ENCODE measurements around the gene ACYP2.
"Not testable (repeated sequence)": the region's sequence is repeated elsewhere in the genome, so short reads cannot be mapped to it uniquely, and the experiment has no call there.

The ACYP2 gene

GRCh38 chr2:54092940-54093339, 22.5 kb upstream of the ACYP2 start:
- Histone ChIP-seq H3K27me3 (no peaks in the 10 kb centered on the region), H3K36me3 (no peaks in the 10 kb centered on the region), H3K4me3 (ENCODE audit: low read depth, low read length) (no peak overlapping the region), H3K9me3 (no peaks in the 10 kb centered on the region), H3K4me1 (no peaks in the 10 kb centered on the region)
- DNase-seq, result no peak
- TF ChIP-seq CTCF (IDR thresholded peaks at IDR 0.05; ENCODE audit: low read depth, low read length), result no peak

GRCh38 chr2:54095406-54095805, 20.0 kb upstream of the ACYP2 start:
- not testable (repeated sequence) for H3K27me3 ChIP-seq; H3K9me3 ChIP-seq; H3K36me3 ChIP-seq; H3K4me3 ChIP-seq (ENCODE audit: low read depth, low read length); DNase-seq; H3K4me1 ChIP-seq

- not testable (repeated sequence) for H3K4me1 ChIP-seq; H3K4me3 ChIP-seq (ENCODE audit: low read depth, low read length); H3K9me3 ChIP-seq; H3K27me3 ChIP-seq; DNase-seq; H3K36me3 ChIP-seq
Measured at GRCh38 chr2:54096141-54096540, 19.3 kb upstream of the ACYP2 start.

- no peak for TF ChIP-seq CTCF (IDR thresholded peaks at IDR 0.05; ENCODE audit: low read depth, low read length)
- H3K4me3 ChIP-seq (ENCODE audit: low read depth, low read length), result no peak overlapping the region
- H3K4me1 ChIP-seq, result no peaks in the 10 kb centered on the region
- no peaks in the 10 kb centered on the region for H3K9me3 ChIP-seq
- DNase-seq, result no peak
- H3K27me3 ChIP-seq, result no peaks in the 10 kb centered on the region
- no peaks in the 10 kb centered on the region for H3K36me3 ChIP-seq
Measured at GRCh38 chr2:54097124-54097523, 18.3 kb upstream of the ACYP2 start.

- no peaks in the 10 kb centered on the region for H3K27me3 ChIP-seq
- H3K36me3 ChIP-seq, result no peaks in the 10 kb centered on the region
- H3K4me1 ChIP-seq, result peaks cover 2% of the 10 kb centered on the region; the same call in 1 of the 2 replicates
- no peak overlapping the region for H3K4me3 ChIP-seq (ENCODE audit: low read depth, low read length)
- no peaks in the 10 kb centered on the region for H3K9me3 ChIP-seq
- no peak for TF ChIP-seq CTCF (IDR thresholded peaks at IDR 0.05; ENCODE audit: low read depth, low read length)
- DNase-seq, result no peak
Measured at GRCh38 chr2:54099370-54099769, 16.0 kb upstream of the ACYP2 start.

GRCh38 chr2:54099829-54100585, 15.4 kb upstream of the ACYP2 start:
- Histone ChIP-seq H3K4me1 (peaks cover 2% of the 10 kb centered on the region; the same call in 1 of the 2 replicates), H3K9me3 (no peaks in the 10 kb centered on the region), H3K36me3 (no peaks in the 10 kb centered on the region), H3K4me3 (ENCODE audit: low read depth, low read length) (no peak overlapping the region), H3K27me3 (no peaks in the 10 kb centered on the region)
- no peak for DNase-seq
- no peak for TF ChIP-seq CTCF (IDR thresholded peaks at IDR 0.05; ENCODE audit: low read depth, low read length)

GRCh38 chr2:54100772-54101171, 14.6 kb upstream of the ACYP2 start:
- no peaks in the 10 kb centered on the region for H3K9me3 ChIP-seq
- H3K4me1 ChIP-seq, result peaks cover 2% of the 10 kb centered on the region; the same call in 1 of the 2 replicates
- no peak for DNase-seq
- no peaks in the 10 kb centered on the region for H3K27me3 ChIP-seq
- H3K36me3 ChIP-seq, result no peaks in the 10 kb centered on the region
- H3K4me3 ChIP-seq (ENCODE audit: low read depth, low read length), result no peak overlapping the region
- no peak for TF ChIP-seq CTCF (IDR thresholded peaks at IDR 0.05; ENCODE audit: low read depth, low read length)

Measured in BE2C (cell line).